ENCODE results near the gene MYRIP. TPM values are rescaled to one million over a fixed set of nuclear protein-coding genes. Genes with fewer than 3 reads are reported as not detected.

MYRIP gene
- total RNA-seq, 1 experiment from 2014 or later = 0.59 TPM

DNA sequence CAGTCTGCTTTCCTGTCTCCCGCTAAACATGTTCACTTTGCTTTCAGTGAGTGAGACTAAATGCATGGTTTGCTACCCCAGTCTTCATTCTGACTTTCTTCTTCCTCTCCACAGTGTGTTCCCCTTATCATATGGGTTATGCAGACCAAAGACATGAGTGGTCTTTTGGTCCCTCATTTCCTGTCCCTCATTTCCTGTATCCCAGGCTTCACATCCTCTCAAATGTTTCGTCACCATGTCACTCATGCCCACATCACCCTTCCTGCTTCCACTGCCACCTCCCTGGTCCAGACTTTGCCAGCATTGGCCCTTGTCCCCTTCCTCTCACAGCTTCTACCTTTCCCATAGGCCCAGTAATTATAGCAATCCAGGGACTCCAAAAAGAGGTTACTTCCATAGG is 209.0 kb downstream of the MYRIP start:
- no TSS peak for BruUV-seq (replicated peaks)

GRCh38 chr3:40019376-40019775 is 210.0 kb downstream of the MYRIP start:
- DNase-seq = no peak
- no TSS peak for BruUV-seq (replicated peaks)
- H3K36me3 ChIP-seq (ENCODE audit: control insufficient read depth, insufficient read depth, low read length) = no peaks in the 10 kb centered on the region
- H3K4me3 ChIP-seq (ENCODE audit: low read depth, low read length) = no peak overlapping the region
- TF ChIP-seq, protein P1, sequence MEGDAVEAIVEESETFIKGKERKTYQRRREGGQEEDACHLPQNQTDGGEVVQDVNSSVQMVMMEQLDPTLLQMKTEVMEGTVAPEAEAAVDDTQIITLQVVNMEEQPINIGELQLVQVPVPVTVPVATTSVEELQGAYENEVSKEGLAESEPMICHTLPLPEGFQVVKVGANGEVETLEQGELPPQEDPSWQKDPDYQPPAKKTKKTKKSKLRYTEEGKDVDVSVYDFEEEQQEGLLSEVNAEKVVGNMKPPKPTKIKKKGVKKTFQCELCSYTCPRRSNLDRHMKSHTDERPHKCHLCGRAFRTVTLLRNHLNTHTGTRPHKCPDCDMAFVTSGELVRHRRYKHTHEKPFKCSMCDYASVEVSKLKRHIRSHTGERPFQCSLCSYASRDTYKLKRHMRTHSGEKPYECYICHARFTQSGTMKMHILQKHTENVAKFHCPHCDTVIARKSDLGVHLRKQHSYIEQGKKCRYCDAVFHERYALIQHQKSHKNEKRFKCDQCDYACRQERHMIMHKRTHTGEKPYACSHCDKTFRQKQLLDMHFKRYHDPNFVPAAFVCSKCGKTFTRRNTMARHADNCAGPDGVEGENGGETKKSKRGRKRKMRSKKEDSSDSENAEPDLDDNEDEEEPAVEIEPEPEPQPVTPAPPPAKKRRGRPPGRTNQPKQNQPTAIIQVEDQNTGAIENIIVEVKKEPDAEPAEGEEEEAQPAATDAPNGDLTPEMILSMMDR (IDR thresholded peaks at IDR 0.05; ENCODE audit: insufficient read depth in 1 of 2, low read depth in 1 of 2, low read length in 1 of 2, severe bottlenecking in 1 of 2, unreplicated experiment in 1 of 2) = no peak
- ChIA-PET POLR2A (no interaction called here), CTCF (no interaction called here)
- H3K9me3 ChIP-seq = no peaks in the 10 kb centered on the region
- no peaks in the 10 kb centered on the region for H3K4me1 ChIP-seq
- peaks cover 7% of the 10 kb centered on the region for H3K9me3 Mint-ChIP-seq (ENCODE audit: unreplicated experiment)
- H3K4me3 Mint-ChIP-seq (ENCODE audit: unreplicated experiment) = no peak overlapping the region
- H3K36me3 Mint-ChIP-seq (ENCODE audit: insufficient read depth, unreplicated experiment) = no peaks in the 10 kb centered on the region
- peaks cover 24% of the 10 kb centered on the region for H3K27me3 Mint-ChIP-seq (ENCODE audit: insufficient read depth, unreplicated experiment)
- no peaks in the 10 kb centered on the region for H3K27me3 ChIP-seq (replicated peaks; ENCODE audit: control insufficient read depth, insufficient read depth, low read length)
- no peak overlapping the region for H3K27ac Mint-ChIP-seq (ENCODE audit: unreplicated experiment)
- intact Hi-C loops (cut with micrococcal nuclease; ENCODE audit: unreplicated experiment) = loop anchor here (10.0 kb wide), 1 partner anchor 155 kb away; no protein-coding TSS in a partner anchor
- H3K4me1 Mint-ChIP-seq (ENCODE audit: low read depth, unreplicated experiment) = no peaks in the 10 kb centered on the region

More for the DNA sequence above, 209.0 kb downstream of the MYRIP start:
- TF ChIP-seq, protein P1 (IDR thresholded peaks at IDR 0.05; ENCODE audit: insufficient read depth in 1 of 2, low read depth in 1 of 2, low read length in 1 of 2, severe bottlenecking in 1 of 2, unreplicated experiment in 1 of 2) = no peak
- no peaks in the 10 kb centered on the region for H3K27me3 ChIP-seq (replicated peaks; ENCODE audit: control insufficient read depth, insufficient read depth, low read length)
- Mint-ChIP-seq H3K36me3 (ENCODE audit: insufficient read depth, unreplicated experiment) (no peaks in the 10 kb centered on the region), H3K27ac (ENCODE audit: unreplicated experiment) (no peak overlapping the region), H3K4me1 (ENCODE audit: low read depth, unreplicated experiment) (no peaks in the 10 kb centered on the region), H3K9me3 (ENCODE audit: unreplicated experiment) (no peaks in the 10 kb centered on the region), H3K27me3 (ENCODE audit: insufficient read depth, unreplicated experiment) (peaks cover 22% of the 10 kb centered on the region), H3K4me3 (ENCODE audit: unreplicated experiment) (no peak overlapping the region)
- H3K9me3 ChIP-seq = no peaks in the 10 kb centered on the region
- DNase-seq = no peak
- intact Hi-C loops (cut with micrococcal nuclease; ENCODE audit: unreplicated experiment) = loop anchor here (10.0 kb wide), 1 partner anchor 156 kb away; no protein-coding TSS in a partner anchor
- no peaks in the 10 kb centered on the region for H3K4me1 ChIP-seq
- ChIA-PET POLR2A (no interaction called here), CTCF (no interaction called here)
- H3K4me3 ChIP-seq (ENCODE audit: low read depth, low read length) = no peak overlapping the region
- H3K36me3 ChIP-seq (ENCODE audit: control insufficient read depth, insufficient read depth, low read length) = no peaks in the 10 kb centered on the region

GRCh38 chr3:40020689-40021088 is 211.3 kb downstream of the MYRIP start:
- Mint-ChIP-seq H3K9me3 (ENCODE audit: unreplicated experiment) (peaks cover 16% of the 10 kb centered on the region), H3K27me3 (ENCODE audit: insufficient read depth, unreplicated experiment) (peaks cover 24% of the 10 kb centered on the region), H3K27ac (ENCODE audit: unreplicated experiment) (no peak overlapping the region), H3K36me3 (ENCODE audit: insufficient read depth, unreplicated experiment) (no peaks in the 10 kb centered on the region), H3K4me1 (ENCODE audit: low read depth, unreplicated experiment) (no peaks in the 10 kb centered on the region), H3K4me3 (ENCODE audit: unreplicated experiment) (no peak overlapping the region)
- no peaks in the 10 kb centered on the region for H3K36me3 ChIP-seq (ENCODE audit: control insufficient read depth, insufficient read depth, low read length)
- no peak overlapping the region for H3K4me3 ChIP-seq (ENCODE audit: low read depth, low read length)
- DNase-seq = no peak
- TF ChIP-seq, protein P1 (IDR thresholded peaks at IDR 0.05; ENCODE audit: insufficient read depth in 1 of 2, low read depth in 1 of 2, low read length in 1 of 2, severe bottlenecking in 1 of 2, unreplicated experiment in 1 of 2) = no peak
- BruUV-seq (replicated peaks) = no TSS peak
- POLR2A ChIA-PET = no interaction called here
- intact Hi-C loops (cut with micrococcal nuclease; ENCODE audit: unreplicated experiment) = no loop called here
- H3K27me3 ChIP-seq (replicated peaks; ENCODE audit: control insufficient read depth, insufficient read depth, low read length) = no peaks in the 10 kb centered on the region
- peaks cover 3% of the 10 kb centered on the region; the same call in 1 of the 2 replicates for H3K9me3 ChIP-seq
- CTCF ChIA-PET = no interaction called here
- H3K4me1 ChIP-seq = no peaks in the 10 kb centered on the region
